Measurements from ENCODE around the gene SCEL.
"Not testable (repeated sequence)": the region's sequence is repeated elsewhere in the genome, so short reads cannot be mapped to it uniquely, and the experiment has no call there.

Gene SCEL

DNA sequence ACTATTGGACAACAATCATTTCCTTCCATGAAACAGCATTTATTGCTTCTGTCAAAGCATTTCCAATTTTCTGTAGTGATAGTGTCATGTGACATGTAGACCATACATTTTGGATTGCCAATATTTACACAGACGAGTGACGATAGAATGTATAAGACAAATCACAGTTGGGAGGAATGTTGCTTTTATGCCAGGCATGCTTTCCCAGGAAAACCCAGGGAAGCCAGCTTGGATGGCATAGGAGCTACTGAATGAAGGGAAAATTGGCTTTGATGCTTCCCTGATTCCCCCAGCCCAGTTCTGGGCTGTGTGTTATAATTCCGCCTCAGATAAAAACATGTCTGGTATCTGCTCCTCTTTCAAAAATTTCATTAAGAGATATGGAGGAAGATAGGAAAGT is 22.5 kb downstream of the SCEL start:
- DNase-seq (ENCODE audit: low read depth in 1 of 2, low spot score in 1 of 2) = no peak

DNA sequence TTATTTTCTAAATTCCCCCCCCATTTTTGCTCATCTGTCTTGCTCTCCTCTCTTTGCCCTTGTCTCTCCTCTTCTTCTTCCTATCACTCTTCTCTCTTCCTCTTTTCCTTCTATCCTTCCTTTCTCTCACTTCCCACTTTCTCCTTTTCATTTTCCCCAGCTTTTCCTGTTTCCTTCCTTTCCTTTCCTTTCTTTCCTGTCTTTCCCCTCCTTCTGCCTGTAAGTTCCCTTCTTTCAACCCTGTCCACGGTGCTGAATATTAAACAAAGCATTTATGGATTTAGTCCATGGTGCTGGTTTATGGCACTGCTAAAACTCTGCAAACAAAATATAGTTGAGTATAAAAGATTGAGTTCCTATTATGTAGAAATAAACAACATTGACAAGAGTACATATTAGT is 27.6 kb downstream of the SCEL start:
- DNase-seq (ENCODE audit: low read depth in 1 of 2, low spot score in 1 of 2) = no peak

DNA sequence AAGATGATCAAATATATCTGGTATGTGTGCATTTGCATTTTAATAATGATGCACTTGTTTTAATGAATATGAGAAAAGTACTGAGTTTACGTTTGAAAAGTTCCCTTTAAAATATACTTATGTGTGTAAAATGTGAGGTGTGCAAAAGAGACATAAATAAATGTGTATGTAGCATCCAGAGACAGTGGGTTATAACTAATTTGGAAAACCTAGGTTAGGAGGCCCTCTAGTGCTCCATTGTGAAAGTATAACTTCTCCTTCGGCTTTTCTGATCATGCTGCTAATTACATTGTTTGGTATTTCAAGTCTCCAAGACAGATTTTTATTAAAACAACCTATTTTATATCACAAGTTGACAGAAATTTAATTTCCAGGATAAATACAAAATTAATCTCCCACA is 30.1 kb downstream of the SCEL start:
- no peak for DNase-seq (ENCODE audit: low read depth in 1 of 2, low spot score in 1 of 2)

DNA sequence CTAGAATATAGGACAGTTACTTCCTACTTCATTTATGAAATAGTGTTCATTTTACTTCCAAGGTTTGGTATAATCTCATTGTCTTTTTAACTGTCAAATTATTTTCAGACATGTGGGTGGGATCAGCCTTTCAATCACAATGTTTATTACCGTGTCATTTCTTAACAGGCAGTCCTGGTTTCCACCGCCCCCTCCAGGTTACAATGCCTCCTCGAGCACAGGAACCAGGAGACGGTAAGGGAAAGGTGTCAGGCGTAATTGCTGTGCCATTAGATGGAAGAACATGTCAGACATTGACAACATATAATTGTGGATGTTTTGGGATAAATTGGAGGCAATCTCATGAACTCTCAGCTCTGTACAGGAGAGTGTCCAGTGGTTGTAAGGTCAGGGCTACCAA is 36.5 kb downstream of the SCEL start:
- no peak for DNase-seq (ENCODE audit: low read depth in 1 of 2, low spot score in 1 of 2)

DNA sequence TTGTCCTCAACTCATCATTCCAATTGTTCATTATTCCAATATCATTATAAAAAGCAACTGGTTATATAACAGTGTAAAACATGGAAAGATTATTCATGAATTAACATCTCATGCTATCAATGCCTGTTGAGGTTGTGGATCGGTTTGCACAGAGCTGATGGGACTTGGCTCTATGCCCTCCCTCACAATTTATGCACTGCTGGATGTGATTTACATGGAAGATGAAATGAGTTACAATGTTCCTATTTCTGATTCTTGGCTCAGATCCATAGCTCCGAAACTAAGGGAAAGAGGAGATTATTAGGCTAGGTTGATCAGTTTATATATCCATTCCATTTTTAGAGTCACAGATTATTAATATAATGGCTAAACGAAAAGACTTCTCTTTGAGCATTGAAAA is 38.6 kb downstream of the SCEL start:
- no peak for DNase-seq (ENCODE audit: low read depth in 1 of 2, low spot score in 1 of 2)

DNA sequence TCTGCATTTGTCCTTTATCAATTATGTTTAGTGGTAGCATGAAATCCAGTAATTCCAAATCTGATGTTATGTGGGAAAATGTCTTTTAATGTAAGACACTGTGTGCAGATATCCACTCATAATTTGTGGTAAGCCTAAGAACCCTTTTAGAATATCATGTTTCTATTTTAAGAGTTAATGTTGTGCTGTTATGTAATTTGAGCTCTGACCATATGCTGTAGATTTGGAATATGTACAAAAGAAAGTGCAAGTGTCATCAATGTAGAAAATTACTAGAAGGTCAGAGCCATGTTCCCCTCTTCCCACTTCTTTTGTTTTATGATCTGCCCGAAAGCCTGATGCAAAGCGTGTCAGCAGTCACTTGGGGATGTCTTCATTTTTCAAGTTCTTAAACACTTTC is 44.5 kb downstream of the SCEL start:
- no peak for DNase-seq (ENCODE audit: low read depth in 1 of 2, low spot score in 1 of 2)

DNA sequence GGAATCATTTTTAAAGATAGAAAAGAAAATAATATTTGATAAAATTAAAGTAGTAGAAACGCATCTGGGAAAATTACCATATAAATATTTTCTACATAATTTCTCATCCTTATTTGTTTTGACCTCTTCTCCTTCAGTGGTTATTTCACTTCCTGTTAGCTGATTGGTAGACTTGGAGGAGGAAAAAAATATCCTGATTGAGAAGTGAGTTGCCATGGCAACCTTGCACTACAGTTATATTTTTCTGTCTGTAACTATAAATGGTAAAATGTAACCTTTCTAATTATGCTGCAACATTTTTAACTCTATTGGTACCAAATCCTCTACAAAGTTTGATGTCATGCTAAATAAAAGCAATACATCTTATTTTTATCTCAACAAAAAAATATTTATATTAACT is 45.2 kb downstream of the SCEL start:
- DNase-seq (ENCODE audit: low read depth in 1 of 2, low spot score in 1 of 2) = no peak

DNA sequence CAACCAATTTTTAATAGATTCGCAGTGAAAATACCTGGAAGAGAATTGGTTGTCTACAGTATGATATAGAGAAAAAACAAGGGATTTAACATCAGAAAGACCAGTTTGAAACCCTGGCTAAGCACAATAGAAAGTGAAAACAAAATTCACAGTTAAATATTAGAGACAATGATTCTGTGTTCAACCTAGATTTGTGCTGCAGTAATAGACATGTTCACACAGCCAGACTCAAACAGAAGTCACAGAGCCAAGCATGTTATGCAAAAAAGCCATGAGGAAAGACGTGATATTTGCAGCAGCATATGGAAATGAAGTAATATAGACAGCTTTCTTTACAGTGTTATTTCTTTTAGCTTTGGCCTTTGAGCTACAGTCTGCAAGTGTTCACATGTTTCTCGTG is 48.1 kb downstream of the SCEL start:
- no peak for DNase-seq (ENCODE audit: low read depth in 1 of 2, low spot score in 1 of 2)

DNA sequence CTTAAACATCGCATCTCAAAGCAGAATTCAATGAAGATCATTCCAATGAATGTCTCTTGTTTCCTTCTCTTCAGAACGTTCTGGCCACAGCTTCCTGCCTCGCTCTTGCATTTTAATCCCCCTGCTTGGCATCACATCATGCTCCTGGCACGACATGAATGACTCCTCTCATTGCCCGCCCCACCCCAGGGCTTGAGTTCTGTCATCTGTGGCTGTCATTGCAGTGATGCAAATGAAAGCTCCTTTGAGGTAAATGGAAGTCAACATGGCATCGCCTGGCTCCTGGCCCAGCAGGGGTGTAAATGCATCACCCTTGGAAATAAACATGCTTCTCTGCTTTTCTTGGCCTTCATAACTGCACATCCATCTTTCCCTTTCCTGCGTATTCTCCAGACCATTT is 48.6 kb downstream of the SCEL start:
- DNase-seq (ENCODE audit: low read depth in 1 of 2, low spot score in 1 of 2) = no peak

DNA sequence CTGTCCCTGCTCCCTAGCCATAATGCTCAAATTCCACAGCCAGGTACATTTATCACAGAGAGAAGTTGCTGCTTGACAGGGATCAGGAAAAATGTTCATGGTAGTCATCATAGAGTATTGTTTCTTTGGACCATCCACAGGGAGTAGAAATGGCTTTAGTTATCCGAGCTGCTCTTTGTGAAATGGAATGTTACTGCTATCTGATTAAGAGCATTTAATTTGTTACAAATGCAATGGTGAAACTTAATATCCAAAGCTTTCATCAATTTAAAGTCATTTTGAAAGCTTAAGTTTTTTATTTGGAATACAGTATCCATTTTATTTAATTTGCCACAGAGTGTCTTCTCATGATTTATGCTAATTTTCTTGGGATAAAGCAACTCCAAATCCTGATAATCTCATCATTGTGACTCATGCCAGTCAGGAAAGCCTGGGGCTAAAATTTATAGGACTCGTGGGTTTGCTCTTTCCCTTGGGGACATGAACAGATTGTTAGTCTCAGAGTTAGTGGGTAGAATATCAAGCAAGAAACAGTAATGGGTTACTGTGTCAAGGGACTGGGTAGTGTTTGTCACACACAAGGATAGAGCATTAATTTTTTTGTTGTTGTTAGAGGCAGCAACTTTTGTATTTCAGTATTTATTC is 59.8 kb downstream of the SCEL start:
- DNase-seq (ENCODE audit: low read depth in 1 of 2, low spot score in 1 of 2) = no peak

DNA sequence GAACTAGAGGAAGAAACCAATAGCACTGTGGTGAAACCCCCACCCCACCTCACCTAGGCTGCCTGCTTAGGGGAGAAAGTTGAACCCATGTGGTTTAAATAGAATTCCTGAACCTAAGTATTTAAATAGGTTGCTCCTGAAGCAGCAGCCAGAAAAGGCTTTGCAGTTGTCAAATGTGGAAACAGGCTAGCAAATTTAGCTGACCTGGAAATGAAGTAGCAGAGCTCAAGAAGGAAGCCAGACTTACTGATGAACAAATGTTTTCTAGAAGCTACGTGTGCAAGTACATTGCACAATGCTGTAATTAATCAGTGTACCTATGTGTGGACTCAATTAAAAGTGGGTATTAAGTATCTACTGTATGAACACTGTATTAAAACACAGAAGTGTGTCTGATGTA is 61.3 kb downstream of the SCEL start:
- DNase-seq (ENCODE audit: low read depth in 1 of 2, low spot score in 1 of 2) = no peak

DNA sequence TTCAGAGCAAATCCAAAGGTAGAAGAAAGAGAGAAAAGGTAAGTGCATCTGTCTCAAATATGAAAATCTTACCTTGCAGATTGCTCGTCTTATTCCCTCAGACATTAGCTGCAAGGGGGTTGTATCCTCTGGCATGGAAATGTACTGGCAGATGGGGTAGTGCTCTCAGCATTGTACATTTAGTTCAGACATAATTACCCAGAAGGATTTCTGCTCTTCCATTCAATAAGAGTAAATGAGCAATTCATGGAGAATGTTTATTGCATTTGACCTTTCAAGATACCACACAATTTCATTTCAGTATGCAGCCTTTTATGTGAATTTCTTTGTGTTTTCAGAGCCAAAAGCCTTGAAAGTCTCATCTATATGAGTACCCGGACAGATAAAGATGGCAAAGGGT is 63.8 kb downstream of the SCEL start:
- no peak for DNase-seq (ENCODE audit: low read depth in 1 of 2, low spot score in 1 of 2)

DNA sequence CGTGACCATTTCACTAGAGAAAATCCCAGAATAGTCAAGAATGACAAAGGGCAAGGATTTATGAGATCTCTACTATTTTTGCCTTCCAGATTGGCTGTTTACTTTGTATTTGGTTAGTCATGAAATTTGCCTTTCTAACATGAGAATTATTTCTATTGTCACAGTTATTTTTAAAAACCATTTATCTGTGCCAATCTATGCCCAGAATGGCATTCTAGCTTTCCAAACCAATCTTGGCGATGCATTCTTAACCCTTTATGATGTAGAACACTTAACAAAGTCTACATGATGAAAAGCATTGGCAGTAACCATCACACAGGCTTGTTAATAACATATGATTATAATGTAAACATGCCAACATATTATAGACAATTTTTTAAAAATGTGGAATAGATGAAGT is 65.2 kb downstream of the SCEL start:
- DNase-seq (ENCODE audit: low read depth in 1 of 2, low spot score in 1 of 2) = no peak

DNA sequence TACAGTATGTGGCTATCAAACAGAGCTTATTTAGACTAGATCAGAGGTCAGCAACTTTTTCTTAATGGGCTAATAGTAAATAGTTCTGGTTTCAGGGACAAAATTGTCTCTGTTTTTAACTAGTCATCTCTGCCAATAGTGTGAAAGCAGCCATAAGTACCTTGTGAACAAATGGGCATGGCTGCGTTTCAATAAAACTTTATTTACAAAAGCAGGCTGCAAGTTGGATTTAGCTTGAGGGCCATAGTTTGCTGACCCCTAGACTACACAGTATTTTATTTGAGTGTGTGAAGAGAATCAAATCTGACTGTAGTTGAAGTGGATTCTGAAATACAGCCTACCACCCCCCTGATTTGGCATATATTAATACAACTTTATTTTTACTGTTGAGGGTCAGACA is 75.6 kb downstream of the SCEL start:
- DNase-seq (ENCODE audit: low read depth in 1 of 2, low spot score in 1 of 2) = no peak

DNA sequence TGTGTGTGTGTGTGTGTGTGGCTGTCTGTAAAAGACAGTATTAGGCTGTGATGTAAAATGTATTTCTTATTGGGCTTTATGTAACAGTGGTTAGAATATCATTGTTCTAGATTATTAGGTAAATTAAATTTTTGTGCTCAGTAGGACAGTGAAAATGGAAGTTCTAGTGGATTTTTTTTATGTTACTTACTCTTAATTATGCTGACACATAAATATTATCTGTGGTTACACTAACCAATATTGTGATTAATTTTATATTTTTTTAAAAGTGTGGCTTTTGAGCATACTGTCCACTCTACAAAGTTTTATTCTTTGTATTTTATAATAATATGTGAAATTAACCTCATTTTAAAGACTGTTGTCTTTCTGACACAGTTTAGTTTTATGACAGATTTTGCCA is 80.5 kb downstream of the SCEL start:
- DNase-seq (ENCODE audit: low read depth in 1 of 2, low spot score in 1 of 2) = no peak

DNA sequence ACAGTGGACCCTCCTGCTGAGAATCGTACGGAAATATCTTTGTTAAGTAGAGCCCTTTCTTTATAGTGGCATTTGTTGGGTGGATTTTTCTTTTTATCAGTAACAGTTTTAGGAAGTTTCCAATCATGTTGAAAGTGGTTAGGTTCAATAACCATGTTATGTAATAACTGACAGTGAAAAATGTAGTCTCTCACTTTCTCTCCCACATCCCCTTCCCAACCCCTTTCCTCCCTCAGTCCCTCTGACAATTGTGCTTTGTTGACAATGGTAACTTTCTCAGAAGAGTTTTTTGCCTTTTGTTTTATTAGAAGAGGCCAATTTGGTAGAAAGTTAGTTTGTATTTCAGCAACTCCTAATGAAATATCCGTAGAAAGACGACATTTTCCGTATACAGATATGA is 84.1 kb downstream of the SCEL start:
- DNase-seq (ENCODE audit: low read depth in 1 of 2, low spot score in 1 of 2) = no peak

DNA sequence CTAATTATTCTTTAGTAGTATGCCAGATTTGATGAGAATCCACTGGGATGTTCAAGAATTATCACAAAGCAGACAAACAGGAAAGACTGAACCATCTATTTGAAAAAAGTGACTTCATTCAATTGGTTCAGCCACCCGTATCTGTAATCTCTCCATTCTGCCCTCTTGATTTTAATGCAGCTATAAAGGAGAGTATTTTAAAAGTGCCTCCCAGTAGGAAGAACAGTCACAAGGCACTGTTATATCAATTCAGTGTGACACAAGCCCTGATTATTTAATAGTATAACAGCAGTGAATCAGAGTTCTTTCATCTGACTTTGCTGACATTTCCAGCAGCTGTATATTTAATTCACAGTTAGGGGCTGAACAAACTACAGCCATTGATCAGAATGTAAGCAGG is 84.6 kb downstream of the SCEL start:
- no peak for DNase-seq (ENCODE audit: low read depth in 1 of 2, low spot score in 1 of 2)

DNA sequence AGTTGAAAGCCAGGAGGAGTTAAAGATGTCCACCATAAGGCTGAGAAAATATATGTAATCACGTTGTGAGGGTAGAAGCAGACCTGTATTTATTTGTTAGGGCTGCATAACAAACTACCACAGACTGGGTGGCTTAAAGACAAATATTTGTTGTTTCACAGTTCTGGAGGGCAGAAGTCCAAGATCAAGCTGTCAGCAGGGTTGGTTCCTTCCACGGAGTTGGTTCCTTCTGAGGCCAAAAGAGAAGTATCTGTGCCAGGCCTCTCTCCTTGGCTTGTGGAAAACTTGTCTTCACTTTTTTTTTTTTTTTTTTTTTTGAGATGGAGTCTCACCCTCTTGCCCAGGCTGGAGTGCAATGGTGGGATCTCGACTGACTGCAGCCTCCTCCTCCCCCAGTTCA is 88.3 kb downstream of the SCEL start:
- no peak for DNase-seq (ENCODE audit: low read depth in 1 of 2, low spot score in 1 of 2)

DNA sequence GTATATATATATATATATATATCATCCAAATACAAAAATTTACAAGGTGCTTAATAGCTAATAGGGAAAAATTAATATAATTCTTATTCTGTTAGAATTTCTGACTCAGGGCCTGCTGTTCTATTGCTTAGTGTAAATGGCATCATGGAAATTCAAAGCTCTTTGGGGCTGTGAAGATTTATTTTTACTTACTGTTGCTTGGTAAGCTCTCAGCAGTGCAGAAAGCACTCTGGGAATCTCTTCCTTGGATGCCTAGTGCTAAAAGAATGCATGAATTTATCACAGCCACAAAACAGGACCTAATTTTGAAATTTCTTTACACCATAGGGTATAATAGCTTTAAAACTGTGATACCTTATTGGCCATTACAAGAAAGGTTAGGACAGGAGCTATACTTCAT is 92.7 kb downstream of the SCEL start:
- DNase-seq (ENCODE audit: low read depth in 1 of 2, low spot score in 1 of 2) = no peak

DNA sequence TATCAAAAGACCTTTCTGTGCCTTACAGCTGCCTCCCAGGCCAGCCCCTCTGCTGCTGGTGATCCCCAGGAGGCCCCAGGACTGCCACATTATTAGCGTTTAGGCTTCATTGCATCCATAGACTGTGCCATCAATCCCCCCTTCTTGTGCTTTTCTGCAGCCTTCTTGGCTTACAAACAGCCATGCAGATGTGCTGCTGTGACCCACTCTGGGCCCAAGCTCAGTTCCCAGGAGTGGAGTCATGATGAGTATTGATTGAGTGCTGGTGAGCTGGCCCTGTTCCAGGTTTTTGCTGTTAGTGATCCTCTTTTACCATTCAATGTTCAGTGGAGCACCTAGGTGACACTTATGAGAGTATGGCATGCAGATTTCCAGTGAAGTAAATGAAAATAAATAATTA is 102.1 kb downstream of the SCEL start:
- no peak for DNase-seq (ENCODE audit: low read depth in 1 of 2, low spot score in 1 of 2)

DNA sequence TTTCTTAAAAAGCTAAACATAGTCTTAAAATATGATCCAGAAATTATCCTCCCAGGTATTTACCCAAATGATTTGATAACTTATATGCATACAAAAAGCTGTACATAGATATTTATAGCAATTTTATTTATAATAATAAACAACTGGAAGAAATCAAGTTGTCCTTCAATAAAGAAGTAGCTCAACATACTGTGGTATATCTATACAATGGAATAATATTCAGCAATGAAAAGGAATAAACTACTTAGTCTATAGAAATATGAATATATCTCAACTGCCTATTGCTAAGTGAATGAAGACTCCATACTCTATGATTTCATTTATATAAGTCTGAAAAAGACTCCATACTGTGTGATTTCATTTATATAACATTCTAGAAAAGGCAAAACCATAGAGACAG is 114.9 kb downstream of the SCEL start:
- DNase-seq (ENCODE audit: low read depth in 1 of 2, low spot score in 1 of 2) = no peak

DNA sequence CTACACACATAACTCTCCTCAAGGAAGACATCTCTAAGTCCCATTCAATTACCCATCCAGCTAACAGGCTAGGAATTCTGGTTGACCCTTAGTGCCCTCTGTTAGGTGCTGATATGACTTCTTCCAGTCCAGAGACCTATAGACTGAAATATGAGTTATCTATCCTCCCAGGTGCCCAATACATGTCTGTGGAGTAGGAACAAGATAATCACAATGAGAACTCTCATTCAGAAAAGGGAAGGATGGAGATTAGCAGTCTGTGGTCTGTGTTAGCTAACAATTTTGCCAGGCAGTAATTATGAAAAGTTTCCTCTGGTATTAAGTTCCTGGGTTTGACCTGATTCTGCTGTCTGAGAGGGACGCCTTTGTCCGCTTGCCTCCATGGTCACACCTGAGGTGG is 117.8 kb downstream of the SCEL start:
- DNase-seq (ENCODE audit: low read depth in 1 of 2, low spot score in 1 of 2) = no peak

DNA sequence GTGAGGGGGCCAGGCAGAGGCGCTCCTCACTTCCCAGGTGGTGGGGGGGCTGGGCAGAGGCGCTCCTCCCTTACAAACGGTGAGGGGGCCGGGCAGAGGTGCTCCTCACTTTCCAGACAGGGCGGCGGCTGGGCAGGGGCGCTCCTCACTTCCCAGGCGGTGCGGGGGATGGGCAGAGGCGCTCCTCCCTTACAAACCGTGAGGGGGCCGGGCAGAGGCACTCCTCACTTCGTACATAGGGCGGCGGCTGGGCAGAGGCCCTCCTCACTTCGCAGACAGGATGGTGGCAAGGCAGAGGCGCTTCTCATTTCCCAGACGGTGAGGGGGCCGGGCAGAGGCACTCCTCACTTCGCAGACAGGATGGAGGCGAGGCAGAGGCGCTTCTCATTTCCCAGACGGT is 124.5 kb downstream of the SCEL start:
- not testable (repeated sequence) for DNase-seq (ENCODE audit: low read depth in 1 of 2, low spot score in 1 of 2)

DNA sequence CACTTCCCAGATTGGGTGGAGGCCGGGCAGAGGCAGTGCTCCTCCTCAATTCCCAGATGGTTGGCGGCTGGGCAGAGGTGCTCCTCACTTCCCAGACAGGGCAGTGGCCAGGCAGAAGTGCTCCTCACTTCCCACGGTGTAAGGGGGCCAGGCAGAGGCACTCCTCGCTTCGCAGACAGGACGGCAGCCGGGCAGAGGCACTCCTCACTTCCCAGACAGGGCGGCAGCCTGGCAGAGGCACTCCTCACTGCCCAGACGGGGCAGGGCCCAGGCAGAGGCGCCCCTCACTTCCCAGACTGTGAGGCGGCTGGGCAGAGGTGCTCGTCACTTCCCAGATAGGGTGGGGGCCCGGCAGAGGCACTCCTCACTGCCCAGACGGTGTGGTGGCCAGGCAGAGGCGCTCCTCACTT is 125.3 kb downstream of the SCEL start:
- no peak for DNase-seq (ENCODE audit: low read depth in 1 of 2, low spot score in 1 of 2)

Measured in activated T-helper 1 cell treated with anti-CD3 and anti-CD28 coated beads, Interleukin-2, amount 50 U/mL, for 16 hours (primary cell).